Body of pancreas (tissue), 4 donors: ENCODE results near the gene RANBP3.

Source experiments
- CTCF ChIP-seq, 7 experiments: fragments of 450-650 bp in 4 of 7; fragments of 200-600 bp in 3 of 7; sonication (generic) in 3 of 7; IDR thresholded peaks; one replicate each; pipeline ENCODE4 v1.5.1; 2016 to 2019; ENCODE audit warnings: antibody characterized with exemption in 7 of 7
- POLR2A ChIP-seq, 3 donors: fragments of 450-650 bp; IDR thresholded peaks; one replicate each; pipeline ENCODE4 v1.6.1; 2016; ENCODE audit warnings: antibody characterized with exemption in 3 of 3, mild to moderate bottlenecking in 2 of 3

- no peak for TF ChIP-seq CTCF (IDR thresholded peaks at IDR 0.05)
- TF ChIP-seq POLR2A (IDR thresholded peaks at IDR 0.05) = no peak
Observed at GRCh38 chr19:6010107-6010506, 32.2 kb upstream of the RANBP3 start.
